ENCODE results near the gene AGER. TPM values are rescaled to one million over a fixed set of nuclear protein-coding genes. Genes with fewer than 3 reads are reported as not detected.
A peak's percentile ranks its signal among the peaks of the same experiment; 100 is the strongest.

AGER gene
- total and polyA plus RNA-seq, 9 of the 15 experiments (the other 6 are each of a cell fraction or from before 2014, with no cell fraction given): 1.2 to 11.5 (median 4.1) TPM

DNA sequence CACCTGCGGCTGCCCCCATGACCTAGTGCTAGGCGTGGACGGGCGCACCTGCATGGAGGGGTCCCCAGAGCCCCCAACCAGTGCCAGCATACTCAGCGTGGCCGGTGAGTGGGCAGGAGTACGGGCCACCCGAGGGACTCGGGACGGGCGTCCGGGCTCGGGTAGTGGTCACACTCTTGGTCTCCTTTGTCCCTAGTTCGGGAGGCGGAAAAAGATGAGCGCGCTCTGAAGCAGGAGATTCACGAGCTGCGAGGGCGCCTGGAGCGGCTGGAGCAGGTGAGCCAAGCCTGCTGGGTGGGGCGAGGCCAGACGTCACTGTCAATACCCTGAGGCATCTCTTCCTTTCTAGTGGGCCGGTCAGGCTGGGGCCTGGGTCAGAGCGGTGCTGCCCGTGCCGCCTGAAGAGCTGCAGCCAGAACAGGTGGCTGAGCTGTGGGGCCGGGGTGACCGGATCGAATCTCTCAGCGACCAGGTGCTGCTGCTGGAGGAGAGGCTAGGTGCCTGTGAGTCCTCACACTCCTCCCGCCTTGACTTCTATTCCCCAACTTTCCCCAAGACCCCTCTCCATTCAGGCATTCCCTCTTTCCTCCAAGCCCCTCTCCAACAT lies 16.8 kb downstream of the AGER start (continued):
- TF ChIP-seq JUND (IDR thresholded peaks at IDR 0.05; ENCODE audit: borderline replicate concordance, low read depth, low read length) (no peak), JUND (tag; IDR thresholded peaks at IDR 0.05; ENCODE audit: borderline replicate concordance, low read depth, low read length) (no peak), HOMEZ (CRISPR knock-in tag; IDR thresholded peaks at IDR 0.05) (no peak), POLR2AphosphoS5 (IDR thresholded peaks at IDR 0.05; ENCODE audit: control insufficient read depth, insufficient read depth, low read depth, low read length) (no peak), ELF2 (CRISPR knock-in tag; IDR thresholded peaks at IDR 0.05) (no peak), ZNF584 (CRISPR knock-in tag; IDR thresholded peaks at IDR 0.05; ENCODE audit: low read depth) (no peak), BRCA1 (IDR thresholded peaks at IDR 0.05) (no peak), BRCA1 (CRISPR knock-in tag; IDR thresholded peaks at IDR 0.05) (0 out of 2 replicates have a peak, but pooled peaks have one; percentile 75), HMGN3 (IDR thresholded peaks at IDR 0.05; ENCODE audit: borderline replicate concordance, extremely low read depth, insufficient read length, low read depth, low read length) (peak; percentile 55), ESRRA (IDR thresholded peaks at IDR 0.05; ENCODE audit: borderline replicate concordance, low read depth) (no peak), ZNF184 (CRISPR knock-in tag; IDR thresholded peaks at IDR 0.05) (no peak), ZNF79 (CRISPR knock-in tag; IDR thresholded peaks at IDR 0.05; ENCODE audit: low read depth) (no peak), ZNF324 (CRISPR knock-in tag; IDR thresholded peaks at IDR 0.05) (no peak), ZNF583 (CRISPR knock-in tag; IDR thresholded peaks at IDR 0.05) (peak; percentile 49; the same call in 1 of the 2 replicates), TAF7 (tag; IDR thresholded peaks at IDR 0.05) (no peak), MED1 (CRISPR knock-in tag; IDR thresholded peaks at IDR 0.05; ENCODE audit: borderline replicate concordance) (no peak)
- TF ChIP-seq, protein P1, sequence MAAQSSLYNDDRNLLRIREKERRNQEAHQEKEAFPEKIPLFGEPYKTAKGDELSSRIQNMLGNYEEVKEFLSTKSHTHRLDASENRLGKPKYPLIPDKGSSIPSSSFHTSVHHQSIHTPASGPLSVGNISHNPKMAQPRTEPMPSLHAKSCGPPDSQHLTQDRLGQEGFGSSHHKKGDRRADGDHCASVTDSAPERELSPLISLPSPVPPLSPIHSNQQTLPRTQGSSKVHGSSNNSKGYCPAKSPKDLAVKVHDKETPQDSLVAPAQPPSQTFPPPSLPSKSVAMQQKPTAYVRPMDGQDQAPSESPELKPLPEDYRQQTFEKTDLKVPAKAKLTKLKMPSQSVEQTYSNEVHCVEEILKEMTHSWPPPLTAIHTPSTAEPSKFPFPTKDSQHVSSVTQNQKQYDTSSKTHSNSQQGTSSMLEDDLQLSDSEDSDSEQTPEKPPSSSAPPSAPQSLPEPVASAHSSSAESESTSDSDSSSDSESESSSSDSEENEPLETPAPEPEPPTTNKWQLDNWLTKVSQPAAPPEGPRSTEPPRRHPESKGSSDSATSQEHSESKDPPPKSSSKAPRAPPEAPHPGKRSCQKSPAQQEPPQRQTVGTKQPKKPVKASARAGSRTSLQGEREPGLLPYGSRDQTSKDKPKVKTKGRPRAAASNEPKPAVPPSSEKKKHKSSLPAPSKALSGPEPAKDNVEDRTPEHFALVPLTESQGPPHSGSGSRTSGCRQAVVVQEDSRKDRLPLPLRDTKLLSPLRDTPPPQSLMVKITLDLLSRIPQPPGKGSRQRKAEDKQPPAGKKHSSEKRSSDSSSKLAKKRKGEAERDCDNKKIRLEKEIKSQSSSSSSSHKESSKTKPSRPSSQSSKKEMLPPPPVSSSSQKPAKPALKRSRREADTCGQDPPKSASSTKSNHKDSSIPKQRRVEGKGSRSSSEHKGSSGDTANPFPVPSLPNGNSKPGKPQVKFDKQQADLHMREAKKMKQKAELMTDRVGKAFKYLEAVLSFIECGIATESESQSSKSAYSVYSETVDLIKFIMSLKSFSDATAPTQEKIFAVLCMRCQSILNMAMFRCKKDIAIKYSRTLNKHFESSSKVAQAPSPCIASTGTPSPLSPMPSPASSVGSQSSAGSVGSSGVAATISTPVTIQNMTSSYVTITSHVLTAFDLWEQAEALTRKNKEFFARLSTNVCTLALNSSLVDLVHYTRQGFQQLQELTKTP (IDR thresholded peaks at IDR 0.05; ENCODE audit: low read depth in 1 of 2, partially characterized antibody in 2 of 2): no peak
- TF ChIP-seq, protein P2, sequence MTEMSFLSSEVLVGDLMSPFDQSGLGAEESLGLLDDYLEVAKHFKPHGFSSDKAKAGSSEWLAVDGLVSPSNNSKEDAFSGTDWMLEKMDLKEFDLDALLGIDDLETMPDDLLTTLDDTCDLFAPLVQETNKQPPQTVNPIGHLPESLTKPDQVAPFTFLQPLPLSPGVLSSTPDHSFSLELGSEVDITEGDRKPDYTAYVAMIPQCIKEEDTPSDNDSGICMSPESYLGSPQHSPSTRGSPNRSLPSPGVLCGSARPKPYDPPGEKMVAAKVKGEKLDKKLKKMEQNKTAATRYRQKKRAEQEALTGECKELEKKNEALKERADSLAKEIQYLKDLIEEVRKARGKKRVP (CRISPR knock-in tag; IDR thresholded peaks at IDR 0.05): no peak
